Measurements from ENCODE around the gene LTBP1.

DNA sequence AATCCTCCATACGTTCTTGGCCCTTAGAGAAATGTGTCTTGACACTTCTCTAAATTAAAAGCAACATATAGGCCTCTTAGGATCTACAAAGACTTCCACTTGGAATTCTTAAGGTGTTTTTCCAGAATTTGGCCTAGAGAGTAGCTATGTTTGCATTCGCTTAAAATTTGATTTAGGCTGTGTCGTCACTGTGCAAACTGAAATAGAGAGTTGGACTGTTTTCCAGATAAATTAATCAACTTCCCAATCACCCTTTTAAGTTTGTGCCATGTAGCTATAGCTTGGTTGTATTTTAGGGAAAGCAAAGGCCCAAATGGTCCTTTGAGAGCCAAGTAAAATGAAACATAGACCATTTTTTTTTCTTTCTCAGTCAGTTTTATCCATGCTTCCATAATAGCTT lies 401.1 kb downstream of the LTBP1 start:
- TF ChIP-seq EZH2 (IDR thresholded peaks at IDR 0.05; ENCODE audit: borderline replicate concordance, insufficient read depth, low read depth, low read length, poor library complexity, severe bottlenecking) (no peak), CTCF (IDR thresholded peaks at IDR 0.05) (no peak)
